HG02571 (cell line): ENCODE results near the gene ACTG2.

ENCODE experiments used
- ATAC-seq: cut with Tn5 transposase; IDR thresholded peaks from one replicate; pipeline ENCODE4 v1.9.1; 2021; ENCODE audit warnings: mild to moderate bottlenecking, moderate library complexity; ENCODE audit not compliant: unreplicated experiment

The ACTG2 gene

GRCh38 chr2:73963385-73964120, 70.7 kb downstream of the ACTG2 start:
- peak; percentile 83 for ATAC-seq

GRCh38 chr2:73964223-73964622, 71.4 kb downstream of the ACTG2 start:
- no peak for ATAC-seq

- ATAC-seq = no peak
These were observed 72.2 kb downstream of the ACTG2 start for GRCh38 chr2:73965053-73965452.

GRCh38 chr2:73968357-73968937, 75.6 kb downstream of the ACTG2 start:
- ATAC-seq = no peak

GRCh38 chr2:73969356-73969755, 76.5 kb downstream of the ACTG2 start:
- no peak for ATAC-seq
